Measurements from ENCODE around the gene RPL41.

GRCh38 chr12:56154818-56155217 lies 38.4 kb downstream of the RPL41 start:
- TF ChIP-seq TEAD4 (IDR thresholded peaks at IDR 0.05) (no peak), REST (IDR thresholded peaks at IDR 0.05; ENCODE audit: low read depth) (no peak), TCF12 (IDR thresholded peaks at IDR 0.05; ENCODE audit: low read depth) (no peak), USF1 (IDR thresholded peaks at IDR 0.05) (no peak), YY1 (IDR thresholded peaks at IDR 0.05; ENCODE audit: low read depth) (no peak)
